Tibial nerve (tissue), 4 donors: ENCODE data around the gene MYOCOS. TPM values are rescaled to one million over a fixed set of nuclear protein-coding genes. Genes with fewer than 3 reads are reported as not detected.

Source experiments
- DNase-seq, 2 donors: peaks; one replicate each; pipeline ENCODE4 v3.0.0-alpha.2; 2019; ENCODE audit warnings: low spot score in 2 of 2
- H3K27ac ChIP-seq, 4 donors: fragments of 200-600 bp; sonication (generic) in 3 of 4; one replicate each; pipeline ENCODE4 v1.5.1; 2017 to 2019; ENCODE audit warnings: mild to moderate bottlenecking in 1 of 4
- H3K27me3 ChIP-seq, 2 donors: fragments of 200-600 bp; sonication (generic) in 1 of 2; one replicate each; pipeline versions ENCODE4 v1.5.1 to v1.6.0; 2017 to 2019
- H3K36me3 ChIP-seq, 3 donors: fragments of 200-600 bp; sonication (generic); one replicate each; pipeline ENCODE4 v1.5.1; 2018 to 2019
- H3K4me1 ChIP-seq, 4 donors: fragments of 200-600 bp; sonication (generic) in 3 of 4; one replicate each; pipeline ENCODE4 v1.5.1; 2017 to 2019
- H3K4me3 ChIP-seq, 4 donors: fragments of 200-600 bp; sonication (generic) in 3 of 4; one replicate each; pipeline ENCODE4 v1.5.1; 2017 to 2019; ENCODE audit warnings: mild to moderate bottlenecking in 1 of 4, moderate library complexity in 1 of 4
- H3K9me3 ChIP-seq, 4 donors: fragments of 200-600 bp; sonication (generic) in 3 of 4; one replicate each; pipeline ENCODE4 v1.5.1; 2017 to 2019
- CTCF ChIP-seq, 5 experiments: fragments of 200-600 bp in 3 of 5; fragments of 450-650 bp in 2 of 5; sonication (generic) in 3 of 5; IDR thresholded peaks; one replicate each; pipeline ENCODE4 v1.5.1; 2016 to 2019; ENCODE audit warnings: antibody characterized with exemption in 5 of 5, mild to moderate bottlenecking in 3 of 5, moderate library complexity in 2 of 5
- EP300 ChIP-seq, 2 donors: sonication (generic); formaldehyde crosslinking; IDR thresholded peaks; one replicate each; pipeline ENCODE4 v1.6.1; 2017; ENCODE audit warnings: antibody characterized with exemption in 2 of 2, mild to moderate bottlenecking in 1 of 2
- POLR2A ChIP-seq, 2 donors: fragments of 450-650 bp; IDR thresholded peaks; one replicate each; pipeline ENCODE4 v1.6.1; 2017; ENCODE audit warnings: antibody characterized with exemption in 2 of 2, mild to moderate bottlenecking in 2 of 2, moderate library complexity in 2 of 2
- WGBS, 2 donors: methylation state at CpG; one replicate each; pipeline ENCODE4 v1.1.5; 2018; 5-methylcytosine and 5-hydroxymethylcytosine counted together
- total RNA-seq, 4 donors: library from RNA; depleted of rRNA; stranded (reverse); fragments of >200 nt; gene quantifications; one replicate each; pipeline ENCODE4 v1.1.0, GENCODE V29; 2016

MYOCOS gene
- not detected for total RNA-seq

DNA sequence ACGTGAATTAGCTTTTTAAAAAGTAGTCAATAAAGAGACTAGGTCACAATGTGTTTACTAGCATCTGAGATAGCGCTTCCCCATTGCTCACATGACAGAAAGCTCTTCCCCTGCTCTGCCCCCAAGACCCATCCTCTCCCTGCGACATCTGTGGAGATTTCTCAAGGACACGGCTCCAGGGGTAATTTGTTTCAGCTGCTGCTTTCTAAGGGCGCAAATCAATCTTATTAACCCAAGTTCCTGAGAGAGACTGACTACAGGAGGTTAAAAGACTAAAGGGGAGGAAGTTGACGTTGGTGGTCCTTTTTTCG, at the start of gene MYOCOS:
TSS of gene MYOCOS (plus strand) at position 92 of the 311 bp plus-strand sequence. CDS start 1,641 bp downstream, outside the sequence.
- no peak for DNase-seq
- H3K9me3 ChIP-seq = no peaks in the 10 kb centered on the region
- no peaks in the 10 kb centered on the region for H3K27me3 ChIP-seq
- 63 to 65% methylated on average over 7 of the region's 7 CpGs for WGBS, 2 donors
- no peaks in the 10 kb centered on the region for H3K36me3 ChIP-seq
- no peaks in the 10 kb centered on the region for H3K4me1 ChIP-seq
- TF ChIP-seq EP300 (IDR thresholded peaks at IDR 0.05) (no peak), POLR2A (IDR thresholded peaks at IDR 0.05) (no peak), CTCF (IDR thresholded peaks at IDR 0.05) (no peak)
- no peak within 1 kb of the TSS for H3K27ac ChIP-seq
- H3K4me3 ChIP-seq = no peak within 1 kb of the TSS

- H3K36me3 ChIP-seq = peaks cover 4 to 82% (median 33%) of the 10 kb centered on the region in 3 donors
- H3K4me1 ChIP-seq = no peaks in the 10 kb centered on the region
- WGBS, 2 donors = 81 to 91% methylated on average over 1 of the region's 1 CpG
- no peak overlapping the region for H3K27ac ChIP-seq
- TF ChIP-seq POLR2A (IDR thresholded peaks at IDR 0.05) = no peak
- no peak for DNase-seq
- no peak overlapping the region for H3K4me3 ChIP-seq
- no peaks in the 10 kb centered on the region for H3K9me3 ChIP-seq
- H3K27me3 ChIP-seq = no peaks in the 10 kb centered on the region
Observed at GRCh38 chr1:171576144-171576543, 45.9 kb upstream of the MYOCOS start.

DNA sequence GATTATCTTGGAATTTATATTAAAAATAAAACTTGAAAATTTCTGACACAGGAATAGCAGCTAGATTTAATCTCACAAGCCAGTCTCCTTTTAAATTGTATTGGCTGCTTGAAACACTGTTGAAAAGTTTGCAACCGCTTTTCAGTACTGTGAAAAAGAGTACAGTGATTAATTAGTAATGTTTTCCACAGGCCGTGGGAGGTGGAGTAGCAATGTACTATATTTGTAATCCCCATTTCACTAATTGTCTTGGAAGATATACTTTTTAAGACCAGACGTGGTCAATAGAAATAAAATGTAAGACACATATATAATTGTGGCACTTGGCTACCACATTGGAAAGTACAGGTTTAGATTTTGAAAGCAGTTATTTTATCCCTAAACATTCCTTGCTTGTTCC, 40.8 kb upstream of the MYOCOS start:
- H3K4me3 ChIP-seq = no peak overlapping the region
- no peak for DNase-seq
- H3K27me3 ChIP-seq = no peaks in the 10 kb centered on the region
- no peaks in the 10 kb centered on the region for H3K9me3 ChIP-seq
- peaks cover 4 to 90% (median 38%) of the 10 kb centered on the region in 3 donors for H3K36me3 ChIP-seq
- H3K4me1 ChIP-seq = peaks cover 0 to 8% (median 0%) of the 10 kb centered on the region in 4 donors
- WGBS, 2 donors = 49 to 55% methylated on average over 3 of the region's 3 CpGs
- TF ChIP-seq CTCF (IDR thresholded peaks at IDR 0.05) (no peak), POLR2A (IDR thresholded peaks at IDR 0.05) (no peak), EP300 (IDR thresholded peaks at IDR 0.05) (no peak)
- peak overlapping the region in 2 of 4 donors; percentile 45 to 49 for H3K27ac ChIP-seq

DNA sequence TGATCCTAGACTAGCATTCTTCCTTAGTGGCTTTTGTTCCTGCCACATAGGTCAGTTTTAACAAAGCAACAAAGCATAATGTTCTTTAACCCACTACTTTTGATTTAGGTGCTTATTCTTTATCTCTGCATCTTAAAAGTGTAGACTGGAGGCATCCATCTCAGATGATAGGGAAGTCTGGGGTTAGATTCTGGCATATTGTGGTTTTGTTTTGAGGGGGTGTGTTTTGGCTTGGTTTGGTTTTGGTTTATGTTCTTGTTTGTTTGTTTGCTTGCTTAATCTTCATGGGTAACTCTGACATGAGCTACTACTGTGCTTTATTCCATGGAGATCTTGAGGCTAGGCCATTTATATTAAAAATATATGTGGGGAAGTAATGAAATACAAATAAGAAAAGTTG, 40.3 kb upstream of the MYOCOS start:
- no peak for TF ChIP-seq CTCF (IDR thresholded peaks at IDR 0.05)
- TF ChIP-seq POLR2A (IDR thresholded peaks at IDR 0.05) = no peak
- TF ChIP-seq EP300 (IDR thresholded peaks at IDR 0.05) = no peak
- H3K9me3 ChIP-seq = no peaks in the 10 kb centered on the region
- H3K27ac ChIP-seq = peak overlapping the region in 2 of 4 donors; percentile 45 to 49
- H3K36me3 ChIP-seq = peaks cover 4 to 90% (median 38%) of the 10 kb centered on the region in 3 donors
- H3K4me3 ChIP-seq = no peak overlapping the region
- DNase-seq = no peak
- peaks cover 0 to 8% (median 0%) of the 10 kb centered on the region in 4 donors for H3K4me1 ChIP-seq
- no peaks in the 10 kb centered on the region for H3K27me3 ChIP-seq

DNA sequence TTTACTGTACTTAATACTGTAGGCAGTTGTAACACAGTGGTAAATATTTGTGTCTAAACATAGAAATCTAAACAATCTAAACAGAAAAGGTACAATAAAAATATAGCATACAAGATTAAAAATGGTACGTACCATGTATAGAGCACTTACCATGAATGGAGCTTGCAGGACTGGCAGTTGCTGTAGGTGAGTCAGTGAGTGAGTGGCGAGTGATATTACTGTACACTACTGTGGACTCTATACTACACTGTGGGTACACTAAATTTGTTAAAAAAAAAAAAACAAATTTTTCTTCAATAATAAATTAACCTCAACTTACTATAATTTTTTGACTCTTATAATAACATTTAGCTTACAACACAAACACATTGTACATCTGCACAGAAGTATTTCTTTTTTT, 39.5 kb upstream of the MYOCOS start:
- DNase-seq = no peak
- Histone ChIP-seq H3K4me3 (no peak overlapping the region), H3K27me3 (no peaks in the 10 kb centered on the region), H3K4me1 (peaks cover 0 to 8% (median 0%) of the 10 kb centered on the region in 4 donors), H3K9me3 (no peaks in the 10 kb centered on the region), H3K36me3 (peaks cover 0 to 90% (median 35%) of the 10 kb centered on the region in 3 donors), H3K27ac (peak overlapping the region in 1 of 4 donors; percentile 45)
- TF ChIP-seq EP300 (IDR thresholded peaks at IDR 0.05) (no peak), CTCF (IDR thresholded peaks at IDR 0.05) (no peak), POLR2A (IDR thresholded peaks at IDR 0.05) (no peak)
- WGBS, 2 donors = 85% methylated on average over 2 of the region's 2 CpGs
